ENCODE measurements around the gene SLC35E4. TPM values are rescaled to one million over a fixed set of nuclear protein-coding genes. Genes with fewer than 3 reads are reported as not detected.
A peak's percentile ranks its signal among the peaks of the same experiment; 100 is the strongest.

The SLC35E4 gene
- total RNA-seq, 1 experiment from 2014 or later, result 5.3 TPM

GRCh38 chr22:30665786-30666185, 30.2 kb downstream of the SLC35E4 start:
- Mint-ChIP-seq H3K9me3 (no peaks in the 10 kb centered on the region), H3K4me1 (peaks cover 12% of the 10 kb centered on the region), H3K27me3 (ENCODE audit: low read depth) (peaks cover 35% of the 10 kb centered on the region), H3K27ac (no peak overlapping the region), H3K36me3 (no peaks in the 10 kb centered on the region), H3K4me3 (no peak overlapping the region; the same call in 1 of the 2 replicates)
- ATAC-seq (no peak), DNase-seq (ENCODE audit: low spot score) (no peak)
- POLR2A ChIA-PET, result no interaction called here
- TF ChIP-seq EMX1 (CRISPR knock-in tag; IDR thresholded peaks at IDR 0.05) (no peak), CDX4 (CRISPR knock-in tag; IDR thresholded peaks at IDR 0.05; ENCODE audit: borderline replicate concordance) (no peak), RORB (CRISPR knock-in tag; IDR thresholded peaks at IDR 0.05) (no peak), NR2C2 (CRISPR knock-in tag; IDR thresholded peaks at IDR 0.05) (no peak), ZNF232 (CRISPR knock-in tag; IDR thresholded peaks at IDR 0.05) (no peak), RELA (CRISPR knock-in tag; IDR thresholded peaks at IDR 0.05; ENCODE audit: borderline replicate concordance) (no peak), FOXP1 (CRISPR knock-in tag; IDR thresholded peaks at IDR 0.05; ENCODE audit: borderline replicate concordance) (no peak), JAZF1 (CRISPR knock-in tag; IDR thresholded peaks at IDR 0.05) (no peak), ATF1 (CRISPR knock-in tag; IDR thresholded peaks at IDR 0.05) (no peak), E2F4 (CRISPR knock-in tag; IDR thresholded peaks at IDR 0.05; ENCODE audit: borderline replicate concordance, low read depth) (no peak), CREM (CRISPR knock-in tag; IDR thresholded peaks at IDR 0.05) (no peak), ZNF423 (CRISPR knock-in tag; IDR thresholded peaks at IDR 0.05) (no peak), SMAD4 (CRISPR knock-in tag; IDR thresholded peaks at IDR 0.05) (no peak), TP53 (CRISPR knock-in tag; IDR thresholded peaks at IDR 0.05) (no peak), MXD4 (CRISPR knock-in tag; IDR thresholded peaks at IDR 0.05; ENCODE audit: borderline replicate concordance) (no peak), ZNF512 (CRISPR knock-in tag; IDR thresholded peaks at IDR 0.05; ENCODE audit: borderline replicate concordance) (no peak), MAX (CRISPR knock-in tag; IDR thresholded peaks at IDR 0.05) (no peak), CBFB (CRISPR knock-in tag; IDR thresholded peaks at IDR 0.05; ENCODE audit: low read depth) (no peak)
- CTCF ChIA-PET, result interaction anchor here (1.2 kb wide), 1 partner anchor 31 kb away, joined by 4 read pairs; no protein-coding TSS in a partner anchor

GRCh38 chr22:30667107-30667493, 31.5 kb downstream of the SLC35E4 start:
- Mint-ChIP-seq H3K27me3 (ENCODE audit: low read depth) (peaks cover 36% of the 10 kb centered on the region), H3K9me3 (no peaks in the 10 kb centered on the region), H3K4me1 (peaks cover 12% of the 10 kb centered on the region), H3K27ac (peak overlapping the region; percentile 52; the same call in 1 of the 2 replicates), H3K36me3 (no peaks in the 10 kb centered on the region), H3K4me3 (peak overlapping the region; percentile 84)
- ChIA-PET POLR2A (interaction anchor here (1.4 kb wide), 1 partner anchor 27 kb away, joined by 3 read pairs; no protein-coding TSS in a partner anchor), CTCF (interaction anchor here (1.0 to 3.3 kb wide), 8 partner anchors 11 to 88 kb away, joined by 3 to 32 read pairs (median 5); partner anchors contain the start of gene SLC35E4)
- TF ChIP-seq RELA (CRISPR knock-in tag; IDR thresholded peaks at IDR 0.05; ENCODE audit: borderline replicate concordance) (no peak), GABPB1 (CRISPR knock-in tag; IDR thresholded peaks at IDR 0.05) (no peak)
- no peak for DNase-seq (ENCODE audit: low spot score)
- ATAC-seq, result no peak

All from WTC11 (cell line).